ENCODE data around the gene NPIPA7.
"Not testable (repeated sequence)": the region's sequence is repeated elsewhere in the genome, so short reads cannot be mapped to it uniquely, and the experiment has no call there.

The NPIPA7 gene

DNA sequence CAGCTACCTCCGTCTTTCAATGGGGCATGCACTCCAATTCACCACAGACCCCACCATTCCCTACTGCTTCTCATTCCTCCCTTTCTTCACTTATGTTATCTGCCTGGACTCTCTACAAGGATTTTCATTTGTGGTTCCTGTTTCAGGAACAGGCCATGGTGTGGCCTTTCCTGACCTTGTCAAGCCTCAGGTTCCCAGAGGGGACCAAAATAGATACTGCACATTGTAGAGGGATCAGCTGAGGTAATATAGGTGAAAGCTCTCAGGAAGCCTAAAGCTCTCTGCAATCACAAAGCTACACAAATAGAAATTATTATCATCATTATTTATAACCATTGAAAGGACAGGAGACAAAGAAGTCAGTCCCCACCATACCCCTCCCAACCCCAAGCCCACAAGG, 41.6 kb downstream of the NPIPA7 start:
- not testable (repeated sequence) for DNase-seq

DNA sequence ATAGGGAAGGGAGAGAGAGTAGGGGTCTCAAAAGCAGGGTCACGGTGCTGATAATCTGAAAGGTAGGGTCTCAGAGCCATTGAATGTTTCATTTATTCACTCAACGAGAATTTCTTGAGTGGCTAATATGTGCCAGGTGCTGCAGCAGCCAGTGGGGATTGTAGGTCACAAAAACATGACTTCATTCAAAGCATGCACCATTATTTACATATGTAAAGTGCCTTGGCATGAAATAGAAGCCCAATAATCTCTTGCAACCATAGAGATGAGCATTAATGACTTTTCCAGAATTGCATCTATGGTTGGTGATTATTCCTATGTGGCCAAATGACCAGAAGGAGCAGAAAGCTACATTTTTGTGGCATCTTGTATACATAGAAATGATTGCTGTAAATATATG, 46.2 kb downstream of the NPIPA7 start:
- not testable (repeated sequence) for DNase-seq

DNA sequence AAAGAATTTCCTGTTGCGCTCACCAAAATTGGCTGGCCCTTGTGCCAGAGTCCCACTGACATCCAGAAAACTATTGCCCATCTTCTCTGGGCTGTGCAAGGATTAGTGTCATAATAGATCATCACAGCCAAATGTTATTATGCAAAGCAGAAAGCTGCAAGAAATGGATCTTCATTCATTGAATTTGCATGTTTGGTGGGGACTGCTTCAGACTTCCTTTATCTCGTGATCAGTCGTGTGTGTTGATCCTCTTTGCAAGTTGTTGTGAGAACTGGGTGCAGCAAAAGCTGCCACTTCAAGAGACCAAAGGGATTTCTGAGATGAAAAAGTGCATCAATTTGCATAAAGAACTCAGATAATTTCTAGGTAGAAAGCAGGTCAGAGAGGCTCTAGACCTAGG, 52.2 kb downstream of the NPIPA7 start:
- not testable (repeated sequence) for DNase-seq

DNA sequence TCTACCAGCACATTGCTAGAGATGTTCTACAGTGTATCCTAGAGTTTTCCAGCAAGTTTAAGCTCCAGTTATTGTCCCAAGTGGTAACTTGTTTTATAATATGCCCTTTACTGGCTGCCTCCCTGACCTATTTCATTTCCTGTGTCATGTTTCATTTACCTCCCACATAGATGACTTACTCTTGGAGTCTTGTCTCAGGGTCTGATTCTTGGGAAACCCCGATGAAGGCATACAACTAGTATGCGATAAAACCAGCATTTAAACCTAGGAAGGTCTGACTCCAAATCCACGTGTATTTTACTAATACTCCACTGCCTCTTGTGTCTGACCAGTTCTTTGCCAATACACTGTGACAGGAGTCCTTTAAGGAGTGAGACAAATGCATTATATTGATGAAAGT, 55.8 kb downstream of the NPIPA7 start:
- not testable (repeated sequence) for DNase-seq

DNA sequence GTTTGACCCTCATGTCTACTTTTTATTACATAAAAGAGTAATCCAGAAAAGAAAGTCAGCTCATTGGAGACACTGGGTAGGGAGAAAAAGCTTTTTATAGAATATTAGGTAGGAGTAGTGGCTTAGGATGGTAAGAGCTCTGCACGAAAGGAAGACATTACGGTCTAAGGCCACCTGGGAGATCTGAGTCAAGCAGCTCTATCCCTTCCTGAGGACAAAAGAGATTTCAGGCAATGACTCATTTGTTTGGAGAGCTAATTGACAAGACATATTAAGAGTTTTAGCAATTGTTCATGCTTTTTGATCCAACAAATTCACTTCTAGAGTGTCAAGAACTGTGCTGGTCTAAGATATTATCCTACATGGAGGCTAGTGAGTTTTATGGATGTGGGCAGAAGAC, 62.5 kb downstream of the NPIPA7 start:
- DNase-seq, result not testable (repeated sequence)

Measured in stimulated activated naive CD4-positive, alpha-beta T cell treated with Interleukin-2 at 50 U/mL for 16 hours (primary cell).